ENCODE measurements around the gene FCN2. TPM values are rescaled to one million over a fixed set of nuclear protein-coding genes. Genes with fewer than 3 reads are reported as not detected.

Gene FCN2
- total RNA-seq, 4 donors from 2014 or later, result not detected

GRCh38 chr9:134851020-134851419, 29.6 kb upstream of the FCN2 start:
- Histone ChIP-seq H3K4me1 (no peaks in the 10 kb centered on the region), H3K4me3 (no peak overlapping the region), H3K27ac (no peak overlapping the region), H3K36me3 (no peaks in the 10 kb centered on the region), H3K27me3 (peaks cover 0 to 23% (median 0%) of the 10 kb centered on the region in 4 donors), H3K9me3 (peaks cover 0 to 13% (median 10%) of the 10 kb centered on the region in 3 donors)
- intact Hi-C loops (cut with DNase I), result no loop called here
- TF ChIP-seq CTCF (IDR thresholded peaks at IDR 0.05) (no peak), POLR2A (IDR thresholded peaks at IDR 0.05) (no peak)
- 53 to 83% methylated on average over 2 to 4 of the region's 12 CpGs for WGBS, 2 donors
- no peak for DNase-seq

- Histone ChIP-seq H3K27me3 (peaks cover 0 to 40% (median 0%) of the 10 kb centered on the region in 4 donors), H3K9me3 (peaks cover 0 to 13% (median 10%) of the 10 kb centered on the region in 3 donors), H3K4me3 (no peak overlapping the region), H3K27ac (no peak overlapping the region), H3K4me1 (no peaks in the 10 kb centered on the region), H3K36me3 (no peaks in the 10 kb centered on the region)
- intact Hi-C loops (cut with DNase I), result no loop called here
- 40 to 61% methylated on average over 2 to 4 of the region's 6 CpGs for WGBS, 2 donors
- no peak for TF ChIP-seq POLR2A (IDR thresholded peaks at IDR 0.05)
- TF ChIP-seq CTCF (IDR thresholded peaks at IDR 0.05), result no peak
- no peak for DNase-seq
These were observed 27.5 kb upstream of the FCN2 start for GRCh38 chr9:134852906-134853654.

- 84 to 100% methylated on average over 2 to 5 of the region's 6 CpGs for WGBS, 2 donors
- Histone ChIP-seq H3K27me3 (peaks cover 0 to 41% (median 0%) of the 10 kb centered on the region in 4 donors), H3K27ac (no peak overlapping the region), H3K36me3 (no peaks in the 10 kb centered on the region), H3K4me1 (peaks cover 0 to 7% (median 0%) of the 10 kb centered on the region in 3 donors), H3K4me3 (no peak overlapping the region), H3K9me3 (peaks cover 0 to 10% (median 8%) of the 10 kb centered on the region in 3 donors)
- no peak for DNase-seq
- TF ChIP-seq POLR2A (IDR thresholded peaks at IDR 0.05) (no peak), CTCF (IDR thresholded peaks at IDR 0.05) (no peak)
- intact Hi-C loops (cut with DNase I), result no loop called here
These were observed 26.7 kb upstream of the FCN2 start for GRCh38 chr9:134853893-134854292.

- 86 to 93% methylated on average over 3 to 9 of the region's 11 CpGs for WGBS, 2 donors
- Histone ChIP-seq H3K27me3 (peaks cover 0 to 41% (median 0%) of the 10 kb centered on the region in 4 donors), H3K27ac (no peak overlapping the region), H3K4me1 (peaks cover 0 to 7% (median 0%) of the 10 kb centered on the region in 3 donors), H3K36me3 (no peaks in the 10 kb centered on the region), H3K4me3 (no peak overlapping the region), H3K9me3 (peaks cover 0 to 10% (median 8%) of the 10 kb centered on the region in 3 donors)
- DNase-seq, result no peak
- intact Hi-C loops (cut with DNase I), result no loop called here
- TF ChIP-seq POLR2A (IDR thresholded peaks at IDR 0.05), result no peak
- no peak for TF ChIP-seq CTCF (IDR thresholded peaks at IDR 0.05)
These were observed 26.0 kb upstream of the FCN2 start for GRCh38 chr9:134854541-134854981.

GRCh38 chr9:134855231-134855899, 25.2 kb upstream of the FCN2 start:
- Histone ChIP-seq H3K36me3 (no peaks in the 10 kb centered on the region), H3K27me3 (peaks cover 0 to 41% (median 0%) of the 10 kb centered on the region in 4 donors), H3K4me1 (peaks cover 0 to 7% (median 0%) of the 10 kb centered on the region in 3 donors), H3K27ac (no peak overlapping the region), H3K4me3 (no peak overlapping the region), H3K9me3 (peaks cover 0 to 7% (median 7%) of the 10 kb centered on the region in 3 donors)
- 55 to 56% methylated on average over 7 to 8 of the region's 18 CpGs for WGBS, 2 donors
- no peak for DNase-seq
- intact Hi-C loops (cut with DNase I), result no loop called here
- no peak for TF ChIP-seq POLR2A (IDR thresholded peaks at IDR 0.05)
- no peak for TF ChIP-seq CTCF (IDR thresholded peaks at IDR 0.05)

Data from esophagus squamous epithelium (tissue), 5 donors.